Uterus (tissue), 2 donors: Measurements from ENCODE around the gene QSOX2.

Experiments
- CTCF ChIP-seq, 4 experiments: fragments of 200-600 bp in 2 of 4; fragments of 450-650 bp in 2 of 4; sonication (generic) in 2 of 4; IDR thresholded peaks; one replicate each; pipeline ENCODE4 v1.5.1; 2016 to 2019; ENCODE audit warnings: antibody characterized with exemption in 4 of 4, mild to moderate bottlenecking in 2 of 4, moderate library complexity in 1 of 4
- POLR2A ChIP-seq, 2 donors: fragments of 450-650 bp; IDR thresholded peaks; one replicate each; pipeline ENCODE4 v1.6.1; 2016; ENCODE audit warnings: antibody characterized with exemption in 2 of 2, mild to moderate bottlenecking in 1 of 2, moderate library complexity in 1 of 2

GRCh38 chr9:136181784-136182419, 63.7 kb downstream of the QSOX2 start:
- TF ChIP-seq CTCF (IDR thresholded peaks at IDR 0.05) (no peak), POLR2A (IDR thresholded peaks at IDR 0.05) (no peak)
